ENCODE results near the gene ZP1. TPM values are rescaled to one million over a fixed set of nuclear protein-coding genes. Genes with fewer than 3 reads are reported as not detected.

Gene ZP1
- total and polyA plus RNA-seq, 2 experiments from 2014 or later: 1.0 to 1.3 TPM

DNA sequence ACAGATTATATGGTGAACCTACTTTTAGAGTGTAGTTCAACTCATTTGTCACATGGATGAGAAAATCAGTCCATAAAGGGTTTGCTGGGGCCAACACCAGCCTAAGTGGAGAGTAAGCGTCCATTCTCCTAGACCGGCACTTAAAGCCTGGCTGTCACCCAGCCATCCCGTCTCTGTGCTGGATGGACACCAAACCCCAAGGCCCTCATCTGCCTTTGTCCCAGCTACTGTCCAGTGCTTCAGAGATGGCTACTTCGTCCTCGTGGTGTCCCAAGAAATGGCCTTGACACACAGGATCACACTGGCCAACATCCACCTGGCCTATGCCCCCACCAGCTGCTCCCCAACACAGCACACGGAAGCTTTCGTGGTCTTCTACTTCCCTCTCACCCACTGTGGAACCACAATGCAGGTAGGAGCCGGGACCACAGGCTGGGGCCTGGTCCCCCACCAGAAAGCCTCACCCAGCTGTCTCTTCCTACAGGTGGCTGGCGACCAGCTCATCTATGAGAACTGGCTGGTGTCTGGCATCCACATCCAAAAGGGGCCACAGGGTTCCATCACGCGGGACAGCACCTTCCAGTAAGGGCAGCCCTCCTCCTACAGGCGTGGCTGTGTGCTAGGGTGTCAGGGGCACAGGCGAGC is 3.5 kb downstream of the ZP1 start:
- Histone ChIP-seq H3K9ac (no peak overlapping the region), H4K20me1 (ENCODE audit: insufficient read depth) (no peaks in the 10 kb centered on the region), H3K79me2 (ENCODE audit: insufficient read depth) (no peaks in the 10 kb centered on the region), H3K36me3 (ENCODE audit: low read depth) (no peaks in the 10 kb centered on the region), H3F3A (ENCODE audit: insufficient read depth) (no peaks in the 10 kb centered on the region), H3K27me3 (replicated peaks; ENCODE audit: insufficient read depth) (no peaks in the 10 kb centered on the region), H3K27ac (no peak overlapping the region), H3K4me2 (ENCODE audit: unreplicated experiment) (no peak overlapping the region), H3K9me2 (ENCODE audit: insufficient read depth) (no peaks in the 10 kb centered on the region), H2AFZ (no peak overlapping the region), H3K9me3 (ENCODE audit: low read depth) (no peaks in the 10 kb centered on the region), H3K4me3 (no peak overlapping the region), H3K4me1 (ENCODE audit: insufficient read depth) (peaks cover 22% of the 10 kb centered on the region)
- 86 to 91% methylated on average over 13 of the region's 13 CpGs for WGBS, 2 experiments (ENCODE audit: low coverage in 1 of 2, low lambda C conversion rate in 2 of 2, missing lambda C conversion rate in 2 of 2)
- TF ChIP-seq EZH2 (IDR thresholded peaks at IDR 0.05; ENCODE audit: insufficient read depth, poor library complexity, severe bottlenecking) (no peak), EZH2phosphoT487 (IDR thresholded peaks at IDR 0.05; ENCODE audit: insufficient read depth, low read depth) (no peak)
- in situ Hi-C loops (cut with MboI): no loop called here
- no peak for DNase-seq

DNA sequence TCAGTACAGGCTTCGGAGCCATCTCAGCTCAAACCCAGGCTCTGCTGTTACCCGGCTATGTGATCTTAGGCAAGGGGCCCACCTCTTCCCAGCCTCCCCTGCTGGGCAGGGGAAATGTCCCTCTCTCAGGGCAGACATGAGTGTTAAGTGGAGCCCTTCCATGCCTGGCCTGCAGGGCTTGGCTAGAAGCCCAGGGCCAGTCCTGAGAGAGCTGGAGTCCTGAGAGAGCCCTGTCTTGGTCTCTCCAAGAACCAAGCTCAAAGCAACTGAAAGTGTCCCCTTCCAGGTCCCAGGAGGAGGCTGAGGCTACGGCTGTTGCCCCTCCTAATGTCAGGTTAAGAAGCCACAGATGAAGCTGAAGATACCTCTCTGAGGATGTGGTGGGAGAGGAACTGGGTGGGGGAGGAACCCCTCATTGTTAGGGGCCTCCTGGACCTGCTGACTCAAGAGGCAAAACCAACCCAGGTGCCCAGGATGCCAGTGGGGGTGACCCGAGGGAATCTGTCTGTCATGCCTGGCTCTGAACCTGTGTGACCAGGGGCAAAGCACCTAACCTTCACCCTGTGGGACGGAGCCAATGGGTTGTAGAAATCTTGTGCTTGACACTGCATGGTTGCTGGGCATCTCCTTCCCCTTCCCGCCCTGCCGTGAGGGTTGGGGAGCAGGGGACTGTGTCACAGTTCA is 4.2 kb downstream of the ZP1 start:
- no peaks in the 10 kb centered on the region for H3K27me3 ChIP-seq (replicated peaks; ENCODE audit: insufficient read depth)
- H3K36me3 ChIP-seq (ENCODE audit: low read depth): no peaks in the 10 kb centered on the region
- no peak overlapping the region for H2AFZ ChIP-seq
- no peak overlapping the region for H3K4me3 ChIP-seq
- H3K9me2 ChIP-seq (ENCODE audit: insufficient read depth): no peaks in the 10 kb centered on the region
- no peaks in the 10 kb centered on the region for H3K9me3 ChIP-seq (ENCODE audit: low read depth)
- no peak overlapping the region for H3K27ac ChIP-seq
- no peaks in the 10 kb centered on the region for H3F3A ChIP-seq (ENCODE audit: insufficient read depth)
- in situ Hi-C loops (cut with MboI): no loop called here
- DNase-seq: peak; percentile 56
- no peak for TF ChIP-seq EZH2phosphoT487 (IDR thresholded peaks at IDR 0.05; ENCODE audit: insufficient read depth, low read depth)
- TF ChIP-seq EZH2 (IDR thresholded peaks at IDR 0.05; ENCODE audit: insufficient read depth, poor library complexity, severe bottlenecking): no peak
- no peaks in the 10 kb centered on the region for H3K79me2 ChIP-seq (ENCODE audit: insufficient read depth)
- H3K9ac ChIP-seq: no peak overlapping the region
- WGBS, 2 experiments (ENCODE audit: low coverage in 1 of 2, low lambda C conversion rate in 2 of 2, missing lambda C conversion rate in 2 of 2): 73 to 76% methylated on average over 7 of the region's 7 CpGs
- no peaks in the 10 kb centered on the region for H4K20me1 ChIP-seq (ENCODE audit: insufficient read depth)
- peaks cover 22% of the 10 kb centered on the region for H3K4me1 ChIP-seq (ENCODE audit: insufficient read depth)
- no peak overlapping the region for H3K4me2 ChIP-seq (ENCODE audit: unreplicated experiment)

DNA sequence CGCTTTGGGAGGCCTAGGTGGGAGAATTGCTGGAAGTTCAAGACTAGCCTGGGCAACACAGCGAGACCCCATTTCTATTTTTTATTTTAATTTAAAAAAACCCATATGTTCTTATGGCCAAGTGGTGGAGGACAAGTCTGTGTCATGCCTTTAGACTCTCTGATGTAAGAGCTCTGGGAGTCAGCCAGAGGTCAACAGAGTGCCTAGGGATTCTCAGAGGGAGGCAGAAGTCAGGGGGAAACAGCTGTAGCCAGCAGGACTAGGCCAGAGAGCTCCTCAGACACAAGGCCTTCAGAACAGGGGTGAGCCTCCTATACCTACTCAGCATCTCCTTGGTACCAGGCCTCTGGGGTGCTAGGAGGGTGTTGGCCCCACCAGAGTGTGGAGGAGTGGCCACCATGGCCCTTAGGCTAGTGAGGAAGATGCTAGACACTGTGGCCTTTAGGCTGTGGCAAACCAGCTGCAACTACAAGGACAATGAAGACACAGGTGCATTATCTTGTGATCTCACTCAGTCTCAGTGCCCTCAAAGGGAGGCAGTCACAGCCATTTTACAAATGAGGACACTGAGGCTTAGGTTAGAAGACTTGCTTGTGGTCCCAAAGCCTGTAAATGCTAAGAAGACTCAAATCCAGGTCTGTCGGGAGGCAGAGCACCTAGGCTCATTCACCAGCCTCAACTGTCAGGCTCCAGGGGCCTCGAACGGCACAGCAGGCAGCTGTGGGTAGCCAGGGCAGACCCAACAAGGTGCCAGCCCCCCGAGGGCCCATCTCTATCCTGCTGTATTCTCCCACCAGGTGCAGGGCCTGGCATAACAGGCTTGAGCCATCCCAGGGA is 5.0 kb downstream of the ZP1 start:
- H3K36me3 ChIP-seq (ENCODE audit: low read depth): no peaks in the 10 kb centered on the region
- TF ChIP-seq EZH2 (IDR thresholded peaks at IDR 0.05; ENCODE audit: insufficient read depth, poor library complexity, severe bottlenecking) (no peak), EZH2phosphoT487 (IDR thresholded peaks at IDR 0.05; ENCODE audit: insufficient read depth, low read depth) (no peak)

DNA sequence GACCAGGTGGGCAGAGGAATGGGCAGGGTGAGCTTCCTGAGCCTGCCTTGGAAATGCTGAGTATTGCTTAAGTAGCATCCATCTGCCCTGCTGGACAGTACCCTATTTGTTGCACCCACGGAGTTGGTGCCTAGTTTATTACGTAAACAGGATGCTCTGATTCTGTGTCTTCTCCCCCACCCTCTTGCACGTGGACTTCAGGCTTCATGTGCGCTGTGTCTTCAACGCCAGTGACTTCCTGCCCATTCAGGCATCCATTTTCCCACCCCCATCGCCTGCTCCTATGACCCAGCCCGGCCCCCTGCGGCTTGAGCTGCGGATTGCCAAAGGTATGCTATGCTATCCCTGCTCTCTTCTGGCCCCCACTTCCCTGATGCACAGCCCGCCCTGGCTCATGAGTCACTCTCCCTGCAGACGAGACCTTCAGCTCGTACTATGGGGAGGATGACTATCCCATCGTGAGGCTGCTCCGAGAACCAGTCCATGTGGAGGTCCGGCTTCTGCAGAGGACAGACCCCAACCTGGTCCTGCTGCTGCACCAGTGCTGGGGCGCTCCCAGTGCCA is 5.7 kb downstream of the ZP1 start:
- Histone ChIP-seq H4K20me1 (ENCODE audit: insufficient read depth) (no peaks in the 10 kb centered on the region), H3K9me2 (ENCODE audit: insufficient read depth) (no peaks in the 10 kb centered on the region), H3K79me2 (ENCODE audit: insufficient read depth) (no peaks in the 10 kb centered on the region), H3K4me3 (0 out of 2 replicates have a peak overlapping the region, but pooled peaks have one; percentile 28), H3K9ac (no peak overlapping the region), H3K4me1 (ENCODE audit: insufficient read depth) (peaks cover 22% of the 10 kb centered on the region), H3K4me2 (ENCODE audit: unreplicated experiment) (peak overlapping the region; percentile 10), H3F3A (ENCODE audit: insufficient read depth) (no peaks in the 10 kb centered on the region), H3K27me3 (replicated peaks; ENCODE audit: insufficient read depth) (no peaks in the 10 kb centered on the region), H2AFZ (peak overlapping the region; percentile 67), H3K27ac (peak overlapping the region; percentile 31), H3K9me3 (ENCODE audit: low read depth) (no peaks in the 10 kb centered on the region), H3K36me3 (ENCODE audit: low read depth) (no peaks in the 10 kb centered on the region)
- in situ Hi-C loops (cut with MboI): no loop called here
- peak; percentile 91 for DNase-seq
- WGBS, 2 experiments (ENCODE audit: low coverage in 1 of 2, low lambda C conversion rate in 2 of 2, missing lambda C conversion rate in 2 of 2): 19 to 22% methylated on average over 16 of the region's 16 CpGs
- TF ChIP-seq EZH2 (IDR thresholded peaks at IDR 0.05; ENCODE audit: insufficient read depth, poor library complexity, severe bottlenecking): no peak
- no peak for TF ChIP-seq EZH2phosphoT487 (IDR thresholded peaks at IDR 0.05; ENCODE audit: insufficient read depth, low read depth)

More for the DNA sequence above, 5.0 kb downstream of the ZP1 start:
- in situ Hi-C loops (cut with MboI): no loop called here
- peak overlapping the region; percentile 31 for H3K27ac ChIP-seq
- H3K4me2 ChIP-seq (ENCODE audit: unreplicated experiment): peak overlapping the region; percentile 24
- no peaks in the 10 kb centered on the region for H3F3A ChIP-seq (ENCODE audit: insufficient read depth)
- H3K4me3 ChIP-seq: no peak overlapping the region
- DNase-seq: peak; percentile 77
- no peak overlapping the region for H3K9ac ChIP-seq
- no peak overlapping the region for H2AFZ ChIP-seq
- WGBS, 2 experiments (ENCODE audit: low coverage in 1 of 2, low lambda C conversion rate in 2 of 2, missing lambda C conversion rate in 2 of 2): 94% methylated on average over 6 of the region's 6 CpGs
- H3K79me2 ChIP-seq (ENCODE audit: insufficient read depth): no peaks in the 10 kb centered on the region
- no peaks in the 10 kb centered on the region for H3K9me2 ChIP-seq (ENCODE audit: insufficient read depth)
- no peaks in the 10 kb centered on the region for H4K20me1 ChIP-seq (ENCODE audit: insufficient read depth)
- H3K4me1 ChIP-seq (ENCODE audit: insufficient read depth): peaks cover 22% of the 10 kb centered on the region
- H3K27me3 ChIP-seq (replicated peaks; ENCODE audit: insufficient read depth): no peaks in the 10 kb centered on the region
- no peaks in the 10 kb centered on the region for H3K9me3 ChIP-seq (ENCODE audit: low read depth)

Data from GM23248 (cell line).